GM10248 (cell line): ENCODE results near the gene CUL5.
"Not testable (repeated sequence)": the region's sequence is repeated elsewhere in the genome, so short reads cannot be mapped to it uniquely, and the experiment has no call there.

ENCODE experiments used
- CTCF ChIA-PET: fragments of 300-600 bp; sonication (Branson Sonifier 250); formaldehyde crosslinking; extraction: SDS; loops from one replicate; lab custom pipeline; 2021; ENCODE audit warnings: antibody characterized with exemption; lab: Yijun Ruan, JAX
- POLR2A ChIA-PET: fragments of 350-650 bp; sonication (Branson Sonifier 250); formaldehyde crosslinking; extraction: SDS; loops from one replicate; lab custom pipeline; 2020; ENCODE audit warnings: antibody characterized with exemption; lab: Yijun Ruan, JAX
- DNase-seq: peaks from one replicate; pipeline ENCODE4 v3.0.0; 2012; ENCODE audit errors: extremely low spot score
- TF ChIP-seq, protein P1 (sequence below): IDR thresholded peaks from 2 replicates; pipeline ENCODE4 v1.5.1; 2012; ENCODE audit warnings: mild to moderate bottlenecking, low read depth; ENCODE audit errors: extremely low read depth, missing control alignments, control extremely low read depth

Gene CUL5

DNA sequence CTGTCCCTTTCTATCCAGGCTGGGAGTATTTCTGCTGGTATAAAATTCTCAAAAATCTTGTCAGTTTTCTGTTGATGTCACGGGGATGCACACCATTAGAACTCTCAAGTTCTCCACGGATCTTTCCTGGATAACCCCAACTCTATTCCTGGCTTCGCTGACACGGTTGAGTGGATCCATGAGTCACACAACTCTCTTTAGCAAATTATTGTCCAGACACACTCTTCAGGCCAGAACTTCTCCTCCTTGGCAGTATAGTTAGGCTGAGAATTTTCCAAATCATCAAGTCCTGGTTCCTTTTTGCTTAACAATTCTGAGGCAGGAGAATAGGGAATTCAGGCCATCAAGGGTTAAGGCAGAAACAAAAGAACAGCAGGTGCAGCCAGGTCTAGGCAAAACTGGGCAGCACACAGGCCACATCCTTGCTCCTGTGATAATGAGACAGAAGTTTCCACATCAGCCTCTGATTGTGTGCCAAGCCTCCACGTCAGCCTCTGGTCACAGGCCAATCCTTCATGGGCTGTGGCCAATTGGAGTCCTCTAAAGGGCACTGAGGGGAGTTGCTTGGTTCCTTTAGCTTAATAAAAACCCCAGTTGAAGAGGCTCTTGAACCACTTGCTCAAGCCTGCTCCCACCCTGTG lies 106.9 kb downstream of the CUL5 start:
- no peak for DNase-seq
- POLR2A ChIA-PET: no interaction called here
- CTCF ChIA-PET: no interaction called here
- TF ChIP-seq, protein P1, sequence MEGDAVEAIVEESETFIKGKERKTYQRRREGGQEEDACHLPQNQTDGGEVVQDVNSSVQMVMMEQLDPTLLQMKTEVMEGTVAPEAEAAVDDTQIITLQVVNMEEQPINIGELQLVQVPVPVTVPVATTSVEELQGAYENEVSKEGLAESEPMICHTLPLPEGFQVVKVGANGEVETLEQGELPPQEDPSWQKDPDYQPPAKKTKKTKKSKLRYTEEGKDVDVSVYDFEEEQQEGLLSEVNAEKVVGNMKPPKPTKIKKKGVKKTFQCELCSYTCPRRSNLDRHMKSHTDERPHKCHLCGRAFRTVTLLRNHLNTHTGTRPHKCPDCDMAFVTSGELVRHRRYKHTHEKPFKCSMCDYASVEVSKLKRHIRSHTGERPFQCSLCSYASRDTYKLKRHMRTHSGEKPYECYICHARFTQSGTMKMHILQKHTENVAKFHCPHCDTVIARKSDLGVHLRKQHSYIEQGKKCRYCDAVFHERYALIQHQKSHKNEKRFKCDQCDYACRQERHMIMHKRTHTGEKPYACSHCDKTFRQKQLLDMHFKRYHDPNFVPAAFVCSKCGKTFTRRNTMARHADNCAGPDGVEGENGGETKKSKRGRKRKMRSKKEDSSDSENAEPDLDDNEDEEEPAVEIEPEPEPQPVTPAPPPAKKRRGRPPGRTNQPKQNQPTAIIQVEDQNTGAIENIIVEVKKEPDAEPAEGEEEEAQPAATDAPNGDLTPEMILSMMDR: no peak

DNA sequence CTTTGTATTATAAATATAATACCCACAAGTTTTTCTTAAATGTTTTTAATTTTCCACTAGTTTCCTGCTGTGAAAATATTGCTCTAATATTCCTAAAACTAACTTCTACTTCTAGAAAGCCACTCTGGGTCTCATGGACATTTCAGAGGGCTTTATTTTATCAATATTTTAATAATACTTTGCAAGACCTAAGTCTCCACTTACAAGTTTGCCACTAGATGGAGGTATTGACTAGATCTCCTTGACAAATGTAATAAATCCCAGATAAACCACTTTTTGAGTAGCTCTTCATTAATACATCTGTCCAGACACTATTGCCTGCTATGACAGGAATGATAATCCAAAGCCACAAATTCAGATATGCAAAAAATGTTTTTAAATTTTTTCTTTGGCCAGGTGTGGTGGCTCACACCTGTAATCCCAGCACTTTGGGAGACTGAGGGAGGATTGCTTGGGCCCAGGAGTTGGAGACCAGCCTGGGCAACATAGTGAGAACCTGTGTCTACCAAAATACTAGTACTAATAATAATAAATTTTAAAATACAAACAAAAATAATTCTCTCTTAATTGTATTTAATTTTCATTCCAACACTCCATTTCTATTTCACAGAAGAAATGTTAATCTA lies 109.2 kb downstream of the CUL5 start:
- ChIA-PET CTCF (interaction anchor here (0.6 to 4.1 kb wide), 15 partner anchors 9 to 1579 kb away, joined by 3 to 25 read pairs (median 4); partner anchors contain the start of gene CUL5), POLR2A (interaction anchor here (0.7 kb wide), 1 partner anchor 520 kb away, joined by 7 read pairs; no protein-coding TSS in a partner anchor)
- TF ChIP-seq, protein P1: peak; percentile 42
- DNase-seq: peak; percentile 32

DNA sequence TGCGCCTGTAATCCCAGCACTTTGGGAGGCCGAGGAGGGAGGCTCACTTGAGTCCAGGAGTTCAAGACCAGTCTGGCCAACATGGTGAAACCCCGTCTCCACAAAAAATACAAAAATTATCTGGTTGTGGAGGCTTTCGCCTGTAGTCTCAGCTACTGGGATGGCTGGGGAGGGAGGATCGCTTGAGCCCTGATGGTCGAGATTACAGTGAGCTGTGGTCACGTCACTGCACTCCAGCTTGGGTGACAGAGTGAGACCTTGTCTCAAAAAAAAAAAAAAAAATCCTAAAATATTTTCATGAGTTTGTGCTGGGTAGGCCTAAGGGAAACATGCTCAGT lies 112.2 kb downstream of the CUL5 start:
- ChIA-PET CTCF (interaction anchor here (1.3 kb wide), 1 partner anchor 40 kb away, joined by 3 read pairs; no protein-coding TSS in a partner anchor), POLR2A (interaction anchor here (0.7 kb wide), 1 partner anchor 41 kb away, joined by 3 read pairs; no protein-coding TSS in a partner anchor)
- DNase-seq: not testable (repeated sequence)

DNA sequence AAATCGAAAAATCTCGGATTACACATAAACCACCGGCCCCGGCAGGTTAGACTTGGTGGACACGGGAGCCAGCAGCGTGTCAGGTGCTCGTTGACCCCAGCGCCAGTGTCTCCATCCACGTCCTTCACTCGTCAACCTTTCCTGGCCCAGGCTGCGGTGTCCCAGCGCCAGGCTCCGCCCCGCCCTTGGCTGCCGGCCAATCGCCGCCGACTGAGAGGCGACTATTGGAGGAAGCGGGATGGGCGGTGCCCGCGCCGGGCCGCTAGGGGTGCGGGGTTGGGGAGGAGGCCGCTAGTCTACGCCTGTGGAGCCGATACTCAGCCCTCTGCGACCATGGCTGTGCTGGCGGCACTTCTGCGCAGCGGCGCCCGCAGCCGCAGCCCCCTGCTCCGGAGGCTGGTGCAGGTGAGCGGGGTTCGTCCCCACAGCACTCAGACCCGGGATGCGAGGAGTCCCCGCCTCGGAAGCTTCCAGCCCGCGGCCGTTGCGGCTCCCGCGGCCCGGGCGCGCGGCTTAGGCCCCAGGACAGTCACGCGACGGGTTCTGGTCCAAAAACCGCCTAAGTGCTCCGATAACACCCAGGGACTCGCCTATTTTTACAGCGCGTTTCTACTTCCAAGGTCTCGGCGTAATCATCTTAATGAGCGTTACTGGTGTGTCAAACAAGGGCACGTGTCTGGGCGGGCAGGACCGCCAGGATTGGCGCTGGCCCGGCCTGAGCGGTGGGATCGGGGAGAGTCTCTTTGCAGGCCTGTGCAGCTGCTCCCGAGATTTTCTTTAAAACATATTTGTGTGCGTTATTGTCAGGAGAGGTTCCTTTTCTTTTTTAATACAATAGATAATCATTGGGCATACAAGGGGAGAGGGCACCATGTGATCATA lies 112.8 kb downstream of the CUL5 start, which contains the start of gene ACAT1:
Gene ACAT1 (plus strand): TSS at position 294 of the 882 bp plus-strand sequence. CDS start 40 bp downstream, at position 334.
- ChIA-PET POLR2A (interaction anchor here (0.6 to 0.7 kb wide), 2 partner anchors 41 to 235 kb away, joined by 3 read pairs; no protein-coding TSS in a partner anchor), CTCF (interaction anchor here (1.3 kb wide), 1 partner anchor 40 kb away, joined by 3 read pairs; no protein-coding TSS in a partner anchor)
- DNase-seq: peak; percentile 94
- TF ChIP-seq, protein P1: no peak

DNA sequence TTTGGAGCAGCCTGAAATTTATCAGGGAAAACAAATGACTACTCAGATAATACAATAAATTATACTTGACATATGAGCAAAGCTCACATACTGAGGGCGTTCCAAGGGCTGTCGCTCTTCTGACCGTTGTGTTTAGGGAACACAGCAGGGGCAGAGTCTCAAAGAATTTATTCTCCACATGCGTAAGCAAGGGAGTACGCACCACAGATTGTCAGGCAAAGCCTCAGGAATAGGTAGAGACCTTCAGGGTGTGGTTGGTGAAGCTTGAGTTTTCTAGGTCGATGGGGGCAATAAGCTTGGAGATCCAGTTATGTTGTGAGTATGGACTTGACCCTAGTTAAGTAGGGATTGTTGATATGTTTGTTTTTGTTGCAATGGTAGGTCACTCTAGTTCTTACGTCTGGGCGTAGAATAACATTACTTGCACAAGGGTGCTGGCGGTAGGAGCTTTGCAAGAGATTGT lies 113.5 kb downstream of the CUL5 start:
- CTCF ChIA-PET: no interaction called here
- TF ChIP-seq, protein P1: no peak
- DNase-seq: no peak
- POLR2A ChIA-PET: interaction anchor here (0.6 kb wide), 1 partner anchor 234 kb away, joined by 3 read pairs; no protein-coding TSS in a partner anchor

DNA sequence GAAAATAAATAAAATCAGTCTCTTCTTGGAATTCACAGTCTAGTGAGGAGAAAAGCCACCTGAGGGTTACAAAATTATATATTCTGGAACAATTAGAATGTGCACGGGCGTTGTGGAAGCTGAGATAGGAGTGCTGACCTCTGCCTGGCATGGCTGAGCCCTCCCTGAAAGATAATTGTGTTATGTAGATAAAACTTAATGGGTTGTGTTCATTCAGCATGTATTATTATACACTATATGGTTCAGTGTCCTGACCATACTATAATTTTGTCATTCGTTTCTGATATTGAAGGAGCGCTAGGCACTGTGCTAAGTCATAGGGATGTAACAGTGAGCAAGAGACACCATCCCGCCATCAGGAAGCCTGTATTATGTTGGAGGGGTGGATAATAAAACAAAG lies 116.4 kb downstream of the CUL5 start:
- POLR2A ChIA-PET: no interaction called here
- TF ChIP-seq, protein P1: no peak
- no peak for DNase-seq
- CTCF ChIA-PET: interaction anchor here (1.2 to 2.7 kb wide), 3 partner anchors 13 to 51 kb away, joined by 3 to 7 read pairs (median 5); no protein-coding TSS in a partner anchor
